ENCODE data around the gene ACSBG1. TPM values are rescaled to one million over a fixed set of nuclear protein-coding genes. Genes with fewer than 3 reads are reported as not detected.

Gene ACSBG1
- total RNA-seq, 1 donor from 2014 or later = not detected

DNA sequence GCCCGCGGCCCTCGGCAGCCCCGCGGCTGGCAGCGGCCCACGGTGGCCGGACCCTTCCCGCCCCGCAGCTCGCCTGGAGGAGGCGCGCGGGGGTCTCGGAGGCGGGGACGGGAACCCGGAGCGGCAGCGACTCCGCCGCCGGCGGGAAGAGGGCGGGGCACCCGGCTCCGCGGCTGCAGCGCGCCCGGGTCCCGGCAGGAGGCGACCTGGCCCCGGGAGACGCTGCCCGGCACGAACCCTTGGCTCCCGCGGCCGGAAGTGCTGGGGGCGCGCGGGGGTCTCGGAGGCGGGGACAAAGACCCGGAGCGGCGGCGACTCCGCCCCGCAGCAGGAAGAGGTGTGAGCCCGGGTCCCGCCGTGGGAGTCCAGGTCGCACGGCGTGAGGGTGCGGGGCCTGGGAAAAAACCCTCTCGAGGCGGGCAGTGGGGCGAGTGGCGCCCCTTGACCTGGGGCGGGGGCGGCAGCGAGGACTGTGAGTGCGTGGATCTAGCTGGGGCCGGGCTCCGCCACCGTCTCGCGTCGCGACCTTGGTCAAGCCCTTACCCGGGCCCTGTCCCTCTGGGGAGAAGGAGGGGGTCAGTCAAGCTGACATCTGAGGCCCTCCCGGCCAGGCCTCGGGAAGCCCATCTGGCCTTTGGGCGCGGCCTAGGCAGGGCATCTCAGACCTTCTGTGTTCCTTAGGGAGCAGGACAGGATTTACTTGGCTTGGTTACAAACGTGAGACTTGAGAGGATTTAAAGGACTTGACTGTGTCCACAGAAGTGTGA is 102.9 kb downstream of the ACSBG1 start, which contains the start of gene CIB2:
Gene CIB2, minus strand, starts transcription at position 151 of the 767 bp plus-strand sequence. CDS start 230 bp downstream, outside the sequence.
- no peak for DNase-seq (ENCODE audit: low read depth, low spot score)

- DNase-seq (ENCODE audit: low read depth, low spot score) = no peak
Measured at GRCh38 chr15:78130466-78131294, 103.7 kb downstream of the ACSBG1 start.

DNA sequence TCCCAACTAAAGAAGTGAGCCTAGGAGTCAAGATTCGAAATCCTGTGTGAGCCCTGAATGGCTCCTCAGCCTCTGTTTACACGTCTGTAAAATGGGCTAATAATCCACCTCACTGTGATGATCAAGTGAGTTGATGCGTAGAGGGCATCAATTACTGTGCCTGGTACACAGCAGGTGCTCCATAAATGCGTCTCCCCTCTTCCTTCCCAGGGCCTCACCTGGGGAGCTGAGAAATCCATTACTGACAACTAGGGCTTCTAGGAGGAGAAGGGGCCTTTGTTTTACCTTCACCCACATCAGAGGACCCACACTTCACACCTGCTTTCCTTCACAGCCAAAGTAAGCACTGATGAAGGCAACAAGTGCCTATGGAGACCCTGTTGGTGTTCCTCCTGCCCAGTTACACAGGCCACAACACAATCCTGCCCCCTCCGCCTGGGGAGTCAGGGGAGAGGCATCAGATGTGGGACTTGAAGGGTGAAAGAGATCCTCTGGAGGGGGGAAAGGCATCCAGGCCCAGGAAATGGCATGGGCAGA is 104.5 kb downstream of the ACSBG1 start:
- no peak for DNase-seq (ENCODE audit: low read depth, low spot score)

- DNase-seq (ENCODE audit: low read depth, low spot score) = no peak
Measured at GRCh38 chr15:78129077-78129750, 105.2 kb downstream of the ACSBG1 start.

- no peak for DNase-seq (ENCODE audit: low read depth, low spot score)
Measured at GRCh38 chr15:78127882-78128281, 106.5 kb downstream of the ACSBG1 start.

DNA sequence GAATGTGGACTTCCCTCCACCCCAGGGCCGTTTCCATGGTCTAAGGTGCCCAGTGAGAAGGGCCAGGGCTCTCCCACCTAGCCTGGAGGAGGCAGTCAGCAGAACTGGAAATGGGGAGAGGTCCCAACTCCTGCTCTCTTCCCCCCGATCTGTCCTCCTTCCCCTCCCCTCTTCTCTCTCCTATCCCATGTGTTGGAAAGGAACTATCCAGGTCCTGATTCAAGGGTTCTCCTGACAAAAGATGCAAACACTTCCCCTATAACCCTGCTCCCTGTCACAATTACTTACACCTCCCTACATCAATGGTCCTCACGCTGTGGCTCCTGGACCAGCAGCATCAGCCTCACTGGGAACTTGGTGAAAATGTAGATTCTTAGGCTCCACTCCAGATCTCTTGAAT is 109.1 kb downstream of the ACSBG1 start:
- DNase-seq (ENCODE audit: low read depth, low spot score) = no peak

DNA sequence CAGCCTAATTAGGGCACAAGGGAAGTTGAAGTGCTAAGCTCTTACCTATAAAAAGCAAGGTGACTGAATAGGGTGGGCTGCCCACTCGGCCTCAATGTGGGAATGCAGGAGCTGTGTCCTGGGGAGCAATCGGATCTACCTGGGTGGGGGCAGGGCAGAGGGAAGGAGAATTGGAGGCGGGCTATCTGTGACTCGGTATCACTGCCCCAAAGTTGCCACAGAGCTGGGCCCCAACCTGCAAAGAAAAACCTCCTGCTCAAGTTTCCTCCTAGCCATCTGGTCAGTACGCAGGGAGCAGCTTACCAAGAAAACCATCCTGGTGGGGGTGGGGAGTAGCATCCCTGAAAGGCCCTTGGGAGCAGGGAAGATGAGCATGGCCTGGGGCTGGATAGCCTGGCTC is 113.8 kb downstream of the ACSBG1 start:
- no peak for DNase-seq (ENCODE audit: low read depth, low spot score)

Other genes starting within 250 kb of the ACSBG1 start
- 25.7 and 30.9 TPM in 2 replicates for gene TBC1D2B, start 156.9 kb downstream of the ACSBG1 start, total RNA-seq
- gene SH2D7, start 142.0 kb downstream of the ACSBG1 start, total RNA-seq = not detected in 2 replicates
- 1.4 and 1.6 TPM in 2 replicates for gene CIB2, start 103.1 kb downstream of the ACSBG1 start, total RNA-seq
- gene IDH3A, start 85.2 kb downstream of the ACSBG1 start, total RNA-seq = 33.9 and 81.9 TPM in 2 replicates
- 4.7 and 16.4 TPM in 2 replicates for gene DNAJA4, start 30.0 kb upstream of the ACSBG1 start, total RNA-seq
- 91.5 and 95.4 TPM in 2 replicates for gene SKIC8, start 65.0 kb upstream of the ACSBG1 start, total RNA-seq
- not detected in 2 replicates for gene CRABP1, start 105.8 kb upstream of the ACSBG1 start, total RNA-seq
- 21.4 and 23.5 TPM in 2 replicates for gene IREB2, start 203.7 kb upstream of the ACSBG1 start, total RNA-seq